Liver (tissue), 9 donors: Measurements from ENCODE around the gene FMN1. TPM values are rescaled to one million over a fixed set of nuclear protein-coding genes. Genes with fewer than 3 reads are reported as not detected.

Experiments
- DNase-seq: peaks from one replicate; pipeline ENCODE4 v3.0.0-alpha.2; 2017; ENCODE audit warnings: low spot score
- H3K27ac ChIP-seq, 2 donors: one replicate each; pipeline ENCODE4 v1.7.0; 2013; ENCODE audit warnings: inconsistent platforms in 2 of 2, low read length in 2 of 2, control low read depth in 1 of 2, low read depth in 1 of 2, mild to moderate bottlenecking in 1 of 2
- H3K27me3 ChIP-seq, 4 donors: one replicate each; pipeline versions ENCODE4 v1.6.1 to v1.7.0; 2013; ENCODE audit warnings: low read length in 3 of 4, inconsistent platforms in 1 of 4, mild to moderate bottlenecking in 1 of 4, moderate library complexity in 1 of 4; ENCODE audit not compliant: control insufficient read depth in 4 of 4, insufficient read depth in 4 of 4
- H3K36me3 ChIP-seq, 4 donors: one replicate each; pipeline versions ENCODE4 v1.6.1 to v1.7.0; 2013; ENCODE audit warnings: low read length in 3 of 4, mild to moderate bottlenecking in 3 of 4, low read depth in 1 of 4, moderate library complexity in 1 of 4; ENCODE audit not compliant: control insufficient read depth in 4 of 4, insufficient read depth in 3 of 4
- H3K4me1 ChIP-seq, 4 donors: one replicate each; pipeline versions ENCODE4 v1.6.1 to v1.7.0; 2013; ENCODE audit warnings: low read length in 3 of 4, mild to moderate bottlenecking in 3 of 4, moderate library complexity in 1 of 4; ENCODE audit not compliant: control insufficient read depth in 4 of 4, insufficient read depth in 4 of 4
- H3K4me3 ChIP-seq, 3 donors: one replicate each; pipeline versions ENCODE4 v1.6.1 to v1.7.0; 2013; ENCODE audit warnings: low read length in 3 of 3, control low read depth in 1 of 3, low read depth in 1 of 3, mild to moderate bottlenecking in 1 of 3
- H3K9ac ChIP-seq, 2 donors: one replicate each; pipeline ENCODE4 v1.7.0; 2013; ENCODE audit warnings: low read length in 2 of 2, mild to moderate bottlenecking in 2 of 2, moderate library complexity in 2 of 2, control low read depth in 1 of 2, low read depth in 1 of 2
- H3K9me3 ChIP-seq, 4 donors: one replicate each; pipeline versions ENCODE4 v1.6.1 to v1.7.0; 2013; ENCODE audit warnings: low read length in 3 of 4; ENCODE audit not compliant: control insufficient read depth in 4 of 4
- ATF3 ChIP-seq: IDR thresholded peaks from 2 replicates; pipeline ENCODE4 v1.6.1; 2016; ENCODE audit warnings: antibody characterized with exemption
- CTCF ChIP-seq: fragments of 150-350 bp; IDR thresholded peaks from 2 replicates; pipeline ENCODE4 v1.5.1; 2017; ENCODE audit warnings: improper control_type of control experiment, low read depth, low read length; ENCODE audit not compliant: missing input control
- FOXA1 ChIP-seq: IDR thresholded peaks from 2 replicates; pipeline ENCODE4 v1.6.1; 2016; ENCODE audit warnings: antibody characterized with exemption
- FOXA2 ChIP-seq: IDR thresholded peaks from 2 replicates; pipeline ENCODE4 v1.6.1; 2016; ENCODE audit warnings: antibody characterized with exemption
- GABPA ChIP-seq, 2 donors: IDR thresholded peaks in 1 of 2; conservative IDR thresholded peaks in 1 of 2; 2 replicates each; pipeline ENCODE4 v1.6.1; 2016; ENCODE audit warnings: antibody characterized with exemption in 2 of 2, mild to moderate bottlenecking in 1 of 2, moderate library complexity in 1 of 2
- HNF4A ChIP-seq, 2 donors: conservative IDR thresholded peaks; 2 replicates each; pipeline ENCODE4 v1.6.1; 2016; ENCODE audit warnings: antibody characterized with exemption in 2 of 2, mild to moderate bottlenecking in 2 of 2
- HNF4G ChIP-seq: IDR thresholded peaks from 2 replicates; pipeline ENCODE4 v1.6.1; 2016; ENCODE audit warnings: antibody characterized with exemption
- JUND ChIP-seq, 2 donors: IDR thresholded peaks; 2 replicates each; pipeline ENCODE4 v1.6.1; 2016; ENCODE audit warnings: antibody characterized with exemption in 2 of 2
- MAX ChIP-seq: IDR thresholded peaks from 2 replicates; pipeline ENCODE4 v1.6.1; 2016; ENCODE audit warnings: antibody characterized with exemption
- NR2F2 ChIP-seq: IDR thresholded peaks from 2 replicates; pipeline ENCODE4 v1.6.1; 2016; ENCODE audit warnings: antibody characterized with exemption
- RAD21 ChIP-seq, 2 donors: IDR thresholded peaks; 2 replicates each; pipeline ENCODE4 v1.6.1; 2016; ENCODE audit warnings: antibody characterized with exemption in 2 of 2, mild to moderate bottlenecking in 2 of 2
- REST ChIP-seq: IDR thresholded peaks from 2 replicates; pipeline ENCODE4 v1.6.1; 2016; ENCODE audit warnings: antibody characterized with exemption, mild to moderate bottlenecking
- RXRA ChIP-seq, 2 donors: IDR thresholded peaks; 2 replicates each; pipeline ENCODE4 v1.6.1; 2017 to 2018; ENCODE audit warnings: antibody characterized with exemption in 2 of 2, mild to moderate bottlenecking in 1 of 2
- SP1 ChIP-seq: IDR thresholded peaks from 2 replicates; pipeline ENCODE4 v1.6.1; 2018; ENCODE audit warnings: antibody characterized with exemption, mild to moderate bottlenecking
- ZBTB33 ChIP-seq: IDR thresholded peaks from 2 replicates; pipeline ENCODE4 v1.6.1; 2016; ENCODE audit warnings: antibody characterized with exemption
- WGBS: extraction: QIAGEN DNeasy Blood & Tissue Kit; methylation state at CpG from one replicate; pipeline ENCODE4 v1.1.7; 2013; 5-methylcytosine and 5-hydroxymethylcytosine counted together
- polyA plus RNA-seq, 2 donors: library from polyadenylated mRNA; stranded (reverse) in 1 of 2; unstranded in 1 of 2; fragments of 200-250 nt in 1 of 2; fragments of >200 nt in 1 of 2; fragmentation: Nextera tagmentation in 1 of 2; extraction: Ambion mirVana in 1 of 2; gene quantifications; one replicate each; pipeline versions ENCODE4 v1.2.1 to v1.2.3, GENCODE V29; 2013 to 2015
- total RNA-seq, 2 donors: library from RNA; depleted of rRNA; stranded (reverse); fragments of >200 nt; gene quantifications; one replicate each; pipeline ENCODE4 v1.2.3, GENCODE V29; 2014
- donor health status: healthy.
- donor health status: healthy.
- donor health status: healthy.
- donor health status: healthy.
- donor health status: healthy.

The FMN1 gene
- total and polyA plus RNA-seq, 4 donors, result 0.21 to 5.4 (median 0.53) TPM

- Histone ChIP-seq H3K27ac (no peak overlapping the region), H3K9me3 (peaks cover 0 to 6% (median 0%) of the 10 kb centered on the region in 4 donors), H3K4me3 (no peak overlapping the region), H3K9ac (no peak overlapping the region), H3K36me3 (no peaks in the 10 kb centered on the region), H3K27me3 (no peaks in the 10 kb centered on the region), H3K4me1 (no peaks in the 10 kb centered on the region)
- TF ChIP-seq HNF4A (conservative IDR thresholded peaks at IDR 0.05) (no peak), MAX (no peak), ZBTB33 (no peak), FOXA2 (no peak), RAD21 (IDR thresholded peaks at IDR 0.05) (no peak), FOXA1 (no peak)
- no peak for DNase-seq
- 86% methylated on average over 1 of the region's 1 CpG for WGBS
These were observed 455.8 kb downstream of the FMN1 start for GRCh38 chr15:32738666-32739065.

GRCh38 chr15:32737304-32737703, 457.2 kb downstream of the FMN1 start:
- no peak for DNase-seq
- TF ChIP-seq ZBTB33, result no peak
- TF ChIP-seq MAX, result no peak
- TF ChIP-seq RAD21 (IDR thresholded peaks at IDR 0.05), result no peak
- no peak for TF ChIP-seq RXRA (IDR thresholded peaks at IDR 0.05)
- TF ChIP-seq JUND (IDR thresholded peaks at IDR 0.05), result no peak
- no peak for TF ChIP-seq ATF3
- no peak for TF ChIP-seq HNF4A (conservative IDR thresholded peaks at IDR 0.05)
- TF ChIP-seq HNF4G, result no peak
- TF ChIP-seq CTCF, result no peak
- no peak for TF ChIP-seq SP1
- no peak for TF ChIP-seq NR2F2
- no peak for TF ChIP-seq FOXA1
- no peak for TF ChIP-seq FOXA2
- no peak for TF ChIP-seq REST
- no peak for TF ChIP-seq GABPA (IDR thresholded peaks at IDR 0.05 in 1 of 2, conservative IDR thresholded peaks at IDR 0.05 in 1 of 2)
- H3K9me3 ChIP-seq, result peaks cover 0 to 6% (median 0%) of the 10 kb centered on the region in 4 donors
- H3K9ac ChIP-seq, result no peak overlapping the region
- no peaks in the 10 kb centered on the region for H3K27me3 ChIP-seq
- H3K36me3 ChIP-seq, result no peaks in the 10 kb centered on the region
- no peak overlapping the region for H3K27ac ChIP-seq
- H3K4me3 ChIP-seq, result no peak overlapping the region
- WGBS, result 95% methylated on average over 4 of the region's 4 CpGs
- peaks cover 0 to 11% (median 6%) of the 10 kb centered on the region in 4 donors for H3K4me1 ChIP-seq
